COR-L47 (cell line): ENCODE results near the gene GABRB1.
"Not testable (repeated sequence)": the region's sequence is repeated elsewhere in the genome, so short reads cannot be mapped to it uniquely, and the experiment has no call there.

ENCODE experiments used
- DNase-seq: peaks from one replicate; lab custom pipeline; 2025; lab: John Stamatoyannopoulos, UW

Gene GABRB1

DNA sequence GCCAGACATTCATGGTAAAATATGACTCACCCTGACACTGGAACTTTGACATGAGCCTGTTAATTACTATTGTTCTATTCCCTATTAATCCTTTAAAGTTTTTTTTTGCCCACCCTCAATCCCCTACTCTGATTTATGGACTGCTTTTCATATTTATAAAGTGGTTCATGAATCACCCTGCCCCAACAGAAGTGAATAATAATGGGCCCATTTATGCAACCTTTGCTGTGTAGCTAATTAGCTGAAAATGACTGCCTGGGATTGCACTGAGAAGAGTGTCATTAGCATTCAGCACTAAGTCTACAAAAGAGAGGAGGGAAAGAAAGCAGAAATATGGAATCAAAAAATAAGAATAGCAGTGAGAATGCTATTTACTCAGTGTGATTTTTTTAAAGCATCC lies 277.8 kb downstream of the GABRB1 start:
- DNase-seq, result no peak

- no peak for DNase-seq
Observed at GRCh38 chr4:47312170-47312569, 280.8 kb downstream of the GABRB1 start.

DNA sequence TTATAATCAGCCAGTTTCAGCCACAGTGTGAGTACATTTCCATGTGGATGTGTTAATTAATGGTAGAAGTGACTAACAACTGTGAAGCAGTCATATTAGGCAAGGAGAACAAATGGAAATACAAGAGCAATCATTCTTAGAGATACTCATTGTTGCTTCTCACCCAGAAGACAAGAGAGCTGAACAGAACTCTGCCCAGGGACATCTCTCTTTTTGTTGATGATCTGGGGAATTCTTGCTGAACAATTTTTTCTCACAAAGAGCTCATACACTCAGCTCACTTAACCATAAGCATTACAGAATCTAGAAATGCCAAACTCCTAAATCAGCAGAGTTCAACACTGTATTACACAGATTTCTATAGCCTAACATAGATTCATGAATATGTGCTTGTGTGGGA lies 282.0 kb downstream of the GABRB1 start:
- no peak for DNase-seq

- no peak for DNase-seq
Observed at GRCh38 chr4:47315346-47315745, 284.0 kb downstream of the GABRB1 start.

GRCh38 chr4:47326025-47326424 lies 294.7 kb downstream of the GABRB1 start:
- no peak for DNase-seq

DNA sequence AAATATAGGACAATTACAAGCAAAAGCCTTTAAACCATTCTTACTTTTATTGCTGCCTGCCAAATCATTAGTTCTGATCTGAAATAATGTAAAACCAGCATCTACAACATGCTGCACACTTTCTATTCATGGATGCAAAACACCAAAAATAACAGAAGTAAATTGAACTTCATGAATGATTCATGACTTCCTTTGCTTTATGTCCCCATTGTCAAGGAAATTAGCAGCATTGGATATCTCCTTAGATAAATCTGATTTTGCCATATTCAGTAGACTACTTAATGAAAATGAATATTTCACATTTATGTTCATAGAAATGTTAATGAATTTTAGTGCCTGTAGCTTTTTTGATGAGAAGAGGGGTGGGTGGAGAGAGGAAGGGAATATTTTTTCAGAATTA lies 299.5 kb downstream of the GABRB1 start:
- DNase-seq, result no peak

DNA sequence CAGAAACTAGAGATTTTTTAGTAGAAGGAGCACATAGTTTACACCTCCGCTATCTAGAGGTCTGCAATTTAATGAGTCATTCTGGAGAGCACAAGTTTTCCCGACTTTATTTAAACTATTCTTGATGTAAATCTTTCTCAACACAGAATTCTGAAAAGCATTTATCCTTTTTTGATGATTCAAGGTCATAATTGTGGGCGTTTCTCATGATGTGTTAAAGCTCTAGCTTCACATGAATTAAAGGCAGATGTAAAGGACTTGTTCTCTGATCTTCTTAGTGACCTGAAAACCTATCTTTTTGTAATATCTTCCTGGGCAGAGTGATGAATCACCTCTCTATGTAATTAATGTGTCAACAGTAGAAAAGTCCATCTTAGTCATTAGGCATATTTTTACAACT lies 303.3 kb downstream of the GABRB1 start:
- DNase-seq, result no peak

DNA sequence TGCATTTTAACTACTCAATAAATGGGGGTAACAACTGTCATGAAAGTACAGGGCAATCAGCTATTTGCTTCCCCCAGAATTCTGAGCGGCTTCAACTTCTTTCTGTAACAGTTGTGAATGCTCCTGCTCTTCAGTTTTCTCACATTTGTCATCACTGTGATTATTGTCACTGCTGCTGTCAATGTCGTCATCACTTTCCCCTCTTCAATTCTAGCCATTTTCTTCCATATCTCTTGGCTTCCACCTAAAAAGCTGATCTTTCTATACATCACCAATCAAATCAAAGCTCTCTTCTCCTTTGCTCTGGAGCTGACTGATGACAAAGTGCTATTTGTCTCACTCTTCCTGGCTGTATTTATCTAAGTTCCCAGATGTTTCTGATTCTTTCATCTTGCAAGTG lies 306.5 kb downstream of the GABRB1 start:
- no peak for DNase-seq

- DNase-seq, result no peak
Observed at GRCh38 chr4:47340914-47341313, 309.5 kb downstream of the GABRB1 start.

DNA sequence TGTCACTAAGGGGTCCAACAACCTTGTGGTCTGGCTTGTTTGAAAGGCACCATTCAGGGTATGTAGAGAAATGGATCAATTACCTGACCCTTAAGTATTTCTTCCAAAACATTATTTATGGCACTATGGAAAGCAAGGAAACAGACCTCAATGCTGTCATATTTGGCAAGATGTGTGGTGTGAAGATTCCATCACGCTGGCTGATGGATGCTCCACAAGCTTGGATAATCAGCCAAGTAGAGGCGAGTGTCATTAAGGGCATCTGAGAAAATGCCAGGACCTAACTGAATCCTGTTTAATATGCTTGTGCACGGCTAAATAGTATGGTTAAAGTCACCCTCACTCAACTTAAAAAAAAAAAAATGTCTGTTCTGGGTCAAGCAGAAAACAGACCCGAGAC lies 311.4 kb downstream of the GABRB1 start:
- no peak for DNase-seq

- no peak for DNase-seq
Observed at GRCh38 chr4:47349326-47349725, 318.0 kb downstream of the GABRB1 start.

GRCh38 chr4:47355568-47355967 lies 324.2 kb downstream of the GABRB1 start:
- no peak for DNase-seq

DNA sequence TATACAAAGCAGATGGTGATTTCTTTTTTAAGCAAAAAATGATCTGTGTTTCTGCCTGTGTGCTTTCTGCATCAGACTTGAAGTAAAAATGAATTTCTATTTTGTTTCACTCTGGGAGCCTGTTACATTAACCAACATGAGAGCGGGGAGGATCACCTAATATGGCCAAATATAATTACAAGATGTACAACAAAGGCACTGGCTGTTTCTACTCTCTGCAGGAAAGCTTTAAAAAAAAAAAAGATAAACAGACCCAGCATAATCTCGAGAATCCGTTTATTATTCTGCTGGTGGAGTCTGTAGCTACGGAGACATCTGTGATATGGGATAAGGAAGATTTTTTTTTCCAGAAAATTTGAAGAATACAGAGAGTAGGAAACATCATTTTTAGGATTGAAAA lies 328.5 kb downstream of the GABRB1 start:
- DNase-seq, result peak; percentile 49

GRCh38 chr4:47367761-47368160 lies 336.4 kb downstream of the GABRB1 start:
- DNase-seq, result no peak

DNA sequence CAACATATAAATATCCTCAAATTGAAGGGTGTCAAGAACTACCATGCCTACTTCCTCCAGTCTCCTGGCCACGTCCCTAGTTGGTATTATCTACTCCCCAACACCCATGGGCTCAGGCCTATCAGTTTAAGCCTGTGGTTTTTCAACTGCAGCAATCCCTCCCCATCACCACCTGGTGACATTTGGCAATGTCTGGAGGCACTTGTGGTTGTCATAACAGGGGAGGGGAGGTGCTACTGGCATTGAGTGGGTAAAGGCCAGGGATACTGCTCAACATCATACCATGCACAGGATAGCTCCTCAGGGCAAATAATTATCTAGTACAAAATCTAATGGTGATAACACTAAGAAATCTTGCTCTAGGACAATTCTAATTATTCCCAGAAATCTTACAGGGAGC lies 336.8 kb downstream of the GABRB1 start:
- DNase-seq, result no peak

DNA sequence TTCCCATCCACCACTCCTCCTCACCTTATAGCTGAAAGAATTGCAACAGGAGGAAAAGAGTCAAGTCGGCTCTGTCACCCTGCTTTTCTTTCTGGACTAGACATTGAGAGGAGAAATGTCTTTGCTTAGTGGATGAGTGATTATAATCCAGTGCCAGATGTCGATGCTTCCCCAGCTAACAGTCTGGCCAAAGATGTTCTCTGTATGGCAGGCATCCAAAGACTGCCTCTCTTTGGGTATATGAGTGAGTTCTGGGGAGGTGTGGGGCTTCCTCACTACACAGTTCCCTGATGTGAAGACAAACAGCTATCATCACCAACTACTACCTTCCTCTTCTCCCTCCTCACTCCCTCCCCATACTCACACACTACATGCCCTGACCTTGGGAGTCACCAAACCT lies 341.2 kb downstream of the GABRB1 start:
- DNase-seq, result no peak

GRCh38 chr4:47373174-47373573 lies 341.8 kb downstream of the GABRB1 start:
- DNase-seq, result no peak

DNA sequence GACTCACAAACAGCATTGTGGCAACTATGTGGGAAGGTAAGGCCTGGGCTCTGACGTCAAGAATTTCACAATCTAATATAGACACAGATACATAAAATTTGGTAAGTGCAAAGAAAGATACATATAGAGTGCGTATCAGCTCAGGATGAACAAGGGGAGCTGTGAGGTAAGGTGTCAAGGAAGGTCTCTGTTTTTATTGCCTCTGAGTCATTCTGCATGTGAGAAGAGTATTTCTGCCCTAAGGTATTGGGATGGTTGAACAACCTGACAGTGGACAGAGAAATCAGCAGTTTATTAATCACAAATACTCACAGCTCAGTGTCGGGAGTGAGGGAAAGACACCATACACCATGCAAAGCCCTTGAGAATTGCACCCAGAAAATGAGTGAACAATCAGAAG lies 342.3 kb downstream of the GABRB1 start:
- no peak for DNase-seq

DNA sequence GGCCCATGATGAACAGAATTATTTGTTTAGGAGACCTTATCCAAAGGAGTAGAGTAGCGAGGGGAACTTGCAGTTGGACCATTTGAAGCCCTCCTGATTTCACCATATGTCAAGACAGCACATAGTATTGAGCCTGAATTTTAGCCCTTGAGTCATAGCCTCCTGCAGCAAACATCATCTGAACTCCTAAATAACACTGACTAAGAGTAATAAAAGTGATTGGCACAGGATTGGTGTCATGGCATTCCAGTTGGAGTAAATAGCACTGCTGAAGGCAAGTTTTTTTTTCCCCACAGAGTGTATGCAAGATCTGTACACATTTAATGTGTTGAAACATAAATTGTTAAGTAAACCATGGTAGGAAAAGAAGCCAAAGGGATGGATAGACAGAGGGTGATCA lies 343.1 kb downstream of the GABRB1 start:
- no peak for DNase-seq

DNA sequence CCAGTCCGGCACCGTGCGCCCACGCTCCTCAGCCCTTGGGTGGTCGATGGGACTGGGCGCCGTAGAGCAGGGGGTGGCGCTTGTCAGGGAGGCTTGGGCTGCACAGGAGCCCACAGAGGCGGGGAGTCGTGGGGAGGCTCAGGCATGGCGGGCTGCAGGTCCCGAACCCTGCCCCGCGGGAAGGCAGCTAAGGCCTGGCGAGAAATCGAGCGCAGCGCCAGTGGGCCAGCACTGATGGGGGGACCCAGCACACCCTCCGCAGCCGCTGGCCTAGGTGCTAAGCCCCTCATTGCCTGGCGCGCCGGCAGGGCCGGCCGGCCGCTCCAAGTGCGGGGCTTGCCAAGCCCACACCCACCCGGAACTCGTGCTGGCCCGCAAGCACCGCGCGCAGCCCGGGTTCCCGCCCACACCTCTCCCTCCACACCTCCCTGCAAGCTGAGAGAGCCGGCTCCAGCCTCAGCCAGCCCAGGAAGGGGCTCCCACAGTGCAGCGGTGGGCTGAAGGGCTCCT lies 346.7 kb downstream of the GABRB1 start:
- DNase-seq, result not testable (repeated sequence)

- DNase-seq, result no peak
Observed at GRCh38 chr4:47381172-47381571, 349.8 kb downstream of the GABRB1 start.

GRCh38 chr4:47382846-47383360 lies 351.5 kb downstream of the GABRB1 start:
- no peak for DNase-seq

DNA sequence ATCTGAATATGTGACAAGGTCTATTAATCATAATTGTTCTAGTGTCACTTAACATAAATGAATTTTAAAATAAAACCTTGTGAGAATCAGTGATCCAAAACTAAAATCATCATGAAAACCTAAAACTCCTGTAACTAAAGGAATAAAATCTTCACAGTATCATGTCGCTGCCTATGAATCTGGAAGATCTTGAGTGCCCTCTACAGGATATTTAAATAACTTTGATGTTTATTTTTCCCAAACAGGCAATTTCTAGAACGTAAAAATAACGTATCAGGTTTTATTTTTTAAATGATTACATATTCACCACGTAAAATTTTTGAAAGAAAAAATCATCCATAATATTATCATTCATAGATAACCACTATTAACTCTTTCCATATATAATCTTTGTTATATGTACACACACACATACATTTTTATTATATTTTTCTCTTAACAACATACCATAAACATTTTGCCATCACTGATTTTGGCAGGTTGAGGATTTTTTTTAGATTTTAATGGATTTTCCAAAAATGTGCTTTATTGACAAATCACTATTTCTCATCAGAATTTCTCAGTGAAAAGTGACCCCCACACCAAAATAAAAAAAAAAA lies 352.6 kb downstream of the GABRB1 start:
- DNase-seq, result peak; percentile 44

GRCh38 chr4:47386146-47386545 lies 354.8 kb downstream of the GABRB1 start:
- DNase-seq, result no peak
